NCI-H2196 (cell line): ENCODE measurements around the gene FHDC1.

Experiments
- DNase-seq: peaks from one replicate; lab custom pipeline; 2025; ENCODE audit not compliant: unreplicated experiment; lab: John Stamatoyannopoulos, UW

FHDC1 gene

GRCh38 chr4:153001626-153002025 lies 65.5 kb downstream of the FHDC1 start:
- DNase-seq: no peak

GRCh38 chr4:153002110-153002509 lies 66.0 kb downstream of the FHDC1 start:
- no peak for DNase-seq

DNA sequence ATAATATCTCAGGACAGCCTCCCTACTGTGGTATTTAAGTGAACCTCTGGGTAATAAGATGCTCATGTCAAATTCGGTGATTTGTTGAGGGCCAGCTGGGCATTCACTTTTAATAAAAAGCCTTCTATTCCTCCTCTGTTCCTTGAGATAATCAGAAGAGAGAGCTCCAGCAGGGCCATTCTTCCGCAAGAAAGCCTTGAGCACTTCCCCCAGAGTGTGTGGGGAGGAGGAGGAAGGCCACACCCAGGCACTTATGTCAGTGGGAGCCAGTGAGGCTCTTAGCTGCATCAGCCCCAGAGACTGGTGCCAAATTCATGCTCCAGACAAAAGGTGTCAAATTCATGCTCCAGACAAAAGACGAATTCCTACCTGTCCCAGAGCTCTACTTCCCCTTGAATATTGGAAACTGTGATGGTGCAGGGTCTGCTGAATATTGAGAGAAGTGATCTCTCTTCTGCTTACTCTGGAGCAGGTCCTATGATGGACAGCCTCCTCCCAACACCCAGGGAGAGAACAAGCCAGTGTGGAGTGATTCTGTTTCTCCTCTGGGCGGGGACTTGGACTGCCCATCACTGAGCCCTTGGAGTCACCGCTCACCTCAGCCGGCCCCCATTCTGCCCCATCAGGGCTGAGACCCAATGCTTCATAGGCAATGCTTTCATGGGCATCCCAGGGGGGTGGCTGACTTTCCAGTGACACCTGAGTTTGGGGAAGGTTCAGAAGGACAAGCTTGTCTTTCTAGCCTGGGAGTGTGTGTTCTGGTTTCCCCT lies 68.1 kb downstream of the FHDC1 start:
- DNase-seq: no peak

- DNase-seq: no peak
These were observed 69.8 kb downstream of the FHDC1 start for GRCh38 chr4:153005899-153006381.

GRCh38 chr4:153008578-153009199 lies 72.6 kb downstream of the FHDC1 start:
- no peak for DNase-seq

DNA sequence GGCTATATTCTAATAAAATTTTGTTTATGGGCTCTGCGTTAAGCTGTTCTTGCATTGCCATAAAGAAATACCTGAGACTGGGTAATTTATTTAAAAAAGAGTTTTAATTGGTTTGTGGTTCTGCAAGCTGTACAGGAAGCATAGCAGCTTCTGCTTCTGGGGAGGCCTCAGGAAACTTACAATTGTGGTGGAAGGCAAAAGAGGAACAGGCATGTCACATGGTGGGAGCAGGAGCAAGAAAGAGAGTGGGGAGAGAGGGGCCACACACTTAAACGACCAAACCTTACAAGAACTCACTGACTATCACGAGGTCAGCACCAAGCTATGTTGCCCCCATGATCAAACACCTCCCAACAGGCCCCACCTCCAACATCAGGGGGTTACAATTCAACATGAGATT lies 74.0 kb downstream of the FHDC1 start:
- no peak for DNase-seq

DNA sequence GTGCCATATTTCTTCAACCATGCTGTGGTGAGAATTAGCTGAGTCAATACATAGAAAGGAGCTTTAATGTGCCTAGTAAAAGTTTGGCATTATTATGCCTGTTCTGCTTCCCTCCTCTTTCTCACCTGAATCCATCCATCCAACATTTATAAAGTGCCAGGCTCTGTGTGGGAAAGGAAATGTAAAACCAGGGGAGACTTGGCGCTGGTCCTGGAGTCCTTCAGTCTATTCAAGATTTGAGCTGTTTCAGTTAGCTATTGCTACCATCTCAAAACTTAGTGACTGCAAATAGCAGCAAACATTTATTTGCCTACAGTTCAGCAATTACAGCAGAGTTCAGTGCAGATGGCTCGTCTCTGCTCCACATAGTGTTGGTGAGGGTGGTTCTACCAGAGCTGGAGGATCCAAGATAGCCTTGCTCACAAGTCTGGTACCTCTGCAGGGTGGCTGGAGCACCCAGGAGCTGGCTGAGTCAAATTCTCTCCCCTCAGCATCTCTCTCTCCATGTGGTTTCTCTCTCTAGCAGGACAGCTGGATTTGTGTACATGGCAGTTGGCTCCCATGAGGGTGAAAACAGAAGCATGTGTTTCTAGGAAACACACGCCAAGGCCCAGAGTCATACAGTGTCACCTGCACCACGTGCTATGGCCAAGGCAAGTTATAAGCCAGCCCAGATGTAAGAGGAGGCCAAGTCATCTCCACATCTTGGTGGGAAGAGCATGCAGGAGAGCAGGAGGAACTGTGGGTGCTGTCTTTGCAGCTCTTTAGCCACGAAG lies 77.3 kb downstream of the FHDC1 start:
- DNase-seq: no peak

- no peak for DNase-seq
These were observed 78.3 kb downstream of the FHDC1 start for GRCh38 chr4:153014460-153014859.

DNA sequence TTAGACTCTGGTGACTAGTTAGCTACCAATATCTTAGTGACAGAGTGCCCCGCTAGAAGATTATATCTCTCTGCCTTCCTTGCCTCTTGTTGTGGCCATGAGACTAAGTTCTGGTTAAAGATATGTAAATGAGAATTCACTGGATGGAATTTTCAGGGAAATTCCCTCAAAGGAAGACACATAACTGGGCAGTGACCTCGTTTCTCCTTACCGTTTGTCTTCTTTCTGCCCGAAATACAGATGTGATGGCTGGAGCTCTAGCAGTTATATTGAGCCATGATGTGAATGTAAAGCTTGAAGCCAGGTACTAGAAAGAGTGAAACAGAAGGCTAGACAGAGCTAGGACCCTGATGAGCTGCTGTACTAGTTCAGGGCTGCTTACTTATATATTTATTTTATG lies 80.5 kb downstream of the FHDC1 start:
- DNase-seq: no peak

- DNase-seq: no peak
These were observed 81.9 kb downstream of the FHDC1 start for GRCh38 chr4:153018031-153018430.

DNA sequence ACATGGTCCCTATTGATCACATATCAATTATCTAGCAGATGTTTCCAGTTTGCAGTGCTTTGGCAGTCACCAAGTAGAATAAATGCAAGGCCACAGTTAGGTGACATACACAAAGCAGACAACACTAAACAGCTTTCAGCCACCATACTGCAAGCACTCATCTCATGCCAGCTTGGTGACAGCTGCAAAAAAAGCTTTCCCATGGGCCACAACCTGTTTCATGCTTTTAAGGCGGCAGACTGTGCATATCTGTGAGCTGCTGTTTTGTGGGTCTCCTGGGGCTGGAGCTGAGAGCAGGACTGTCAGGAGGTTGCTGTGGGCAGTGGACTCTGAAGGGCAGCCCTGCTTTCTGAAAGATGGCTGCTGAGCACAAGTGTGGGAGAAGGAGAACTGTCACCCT lies 82.6 kb downstream of the FHDC1 start:
- no peak for DNase-seq

GRCh38 chr4:153019906-153020305 lies 83.8 kb downstream of the FHDC1 start:
- no peak for DNase-seq

DNA sequence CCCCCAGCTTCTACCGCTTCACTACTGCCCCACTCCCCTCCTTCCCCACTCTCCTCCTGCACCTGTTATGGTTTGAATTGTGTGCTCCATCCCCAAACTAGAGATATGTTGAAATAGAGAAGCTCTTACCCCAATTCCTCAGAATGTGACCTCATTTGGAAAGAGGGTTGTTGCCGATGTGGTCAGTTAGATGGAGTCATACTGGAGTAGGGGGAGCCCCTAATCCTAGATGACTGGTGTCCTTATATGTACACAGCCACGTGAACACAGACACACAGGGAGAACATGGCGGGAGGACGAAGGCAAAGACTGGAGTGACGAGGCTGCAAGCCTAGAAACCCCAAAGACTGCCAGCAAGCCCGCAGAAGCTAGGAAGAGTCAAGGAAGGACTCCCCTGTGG lies 84.3 kb downstream of the FHDC1 start:
- no peak for DNase-seq

GRCh38 chr4:153021276-153021675 lies 85.2 kb downstream of the FHDC1 start:
- no peak for DNase-seq

GRCh38 chr4:153022241-153022715 lies 86.2 kb downstream of the FHDC1 start:
- peak; percentile 33 for DNase-seq

DNA sequence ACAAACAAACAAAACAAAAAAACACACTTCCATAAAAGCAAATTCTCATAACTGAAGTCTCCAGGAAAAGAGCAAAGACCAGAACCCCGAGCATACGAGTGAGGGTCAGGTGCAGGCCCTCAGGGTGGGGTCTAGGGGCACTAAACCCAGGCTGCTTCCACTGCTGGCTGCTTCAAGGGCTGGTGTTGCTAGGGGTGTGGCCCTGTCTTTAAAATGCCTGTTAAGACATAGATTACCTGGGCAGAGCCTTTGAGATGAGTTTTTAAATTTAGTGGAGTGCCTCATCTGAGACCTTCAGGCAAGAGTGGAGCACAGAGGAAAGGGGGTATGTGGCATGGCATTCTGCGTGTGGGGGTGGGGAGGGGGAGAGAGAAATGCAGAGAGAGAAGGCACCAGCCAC lies 87.0 kb downstream of the FHDC1 start:
- DNase-seq: no peak

DNA sequence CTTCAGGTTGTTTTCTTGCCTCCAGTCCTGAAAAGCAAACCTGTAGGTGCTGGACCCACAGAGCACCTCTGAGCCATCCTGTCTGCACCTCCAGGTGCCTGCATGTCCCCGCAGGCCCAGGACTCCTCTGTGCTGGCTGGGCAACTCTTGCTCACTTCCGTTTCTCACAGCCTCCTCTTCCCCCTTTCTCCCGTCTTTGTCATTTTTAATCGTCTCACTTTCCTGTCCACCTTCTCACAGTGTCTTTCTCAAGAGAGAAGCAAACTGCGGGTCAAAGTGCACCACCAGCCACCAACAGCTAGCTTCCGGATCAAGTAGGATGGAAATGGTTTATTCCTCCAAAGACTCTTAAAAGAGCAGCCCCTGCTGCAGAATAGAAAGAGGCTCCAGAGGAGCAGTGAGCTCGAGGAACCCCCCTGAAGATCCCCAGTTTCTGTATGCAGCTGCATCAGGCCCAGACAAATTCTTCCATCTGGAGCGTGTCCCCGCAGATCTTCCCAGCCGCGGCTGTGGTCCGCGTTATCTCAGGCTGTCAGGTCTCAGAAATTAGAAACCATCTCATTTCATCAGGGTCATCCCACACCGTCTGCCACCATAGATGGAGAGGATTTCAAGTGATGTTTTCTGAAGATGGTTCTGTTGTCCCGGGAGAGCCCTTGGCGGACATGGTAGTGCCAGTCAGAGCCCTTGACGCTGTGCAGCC lies 87.7 kb downstream of the FHDC1 start:
- DNase-seq: no peak

DNA sequence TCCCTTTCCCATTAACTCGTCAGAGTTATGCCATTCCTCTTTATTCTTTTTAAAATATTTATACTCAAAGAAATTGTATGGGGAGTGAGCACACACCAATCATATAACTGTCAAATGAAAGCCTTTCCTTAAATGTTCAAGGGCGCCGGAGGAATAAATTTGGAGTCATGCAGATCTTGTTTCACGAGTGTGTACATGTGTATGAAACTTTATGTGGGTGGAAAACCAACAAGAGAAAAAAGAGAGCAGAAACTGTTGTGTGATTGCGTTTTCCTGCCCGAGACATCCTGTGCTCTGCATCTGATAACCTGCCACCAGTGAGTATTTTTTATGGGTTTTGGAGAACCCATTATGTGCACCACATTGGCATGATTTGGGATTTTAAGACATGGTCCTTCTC lies 88.3 kb downstream of the FHDC1 start:
- no peak for DNase-seq

- DNase-seq: no peak
These were observed 89.3 kb downstream of the FHDC1 start for GRCh38 chr4:153025406-153025805.

GRCh38 chr4:153026591-153027346 lies 90.6 kb downstream of the FHDC1 start:
- no peak for DNase-seq
